Sigmoid colon (tissue), 3 donors: Measurements from ENCODE around the gene RNU7-1.

Source experiments
- POLR2A ChIP-seq, 2 donors: fragments of 450-650 bp; IDR thresholded peaks; one replicate each; pipeline ENCODE4 v1.6.1; 2016; ENCODE audit warnings: antibody characterized with exemption in 2 of 2, mild to moderate bottlenecking in 2 of 2, moderate library complexity in 2 of 2
- TF ChIP-seq, protein P1 (sequence below), 4 experiments: fragments of 450-650 bp in 3 of 4; fragments of 200-600 bp in 1 of 4; IDR thresholded peaks; one replicate each; pipeline ENCODE4 v1.5.1; 2016 to 2019; ENCODE audit warnings: antibody characterized with exemption in 4 of 4, mild to moderate bottlenecking in 3 of 4, moderate library complexity in 2 of 4

DNA sequence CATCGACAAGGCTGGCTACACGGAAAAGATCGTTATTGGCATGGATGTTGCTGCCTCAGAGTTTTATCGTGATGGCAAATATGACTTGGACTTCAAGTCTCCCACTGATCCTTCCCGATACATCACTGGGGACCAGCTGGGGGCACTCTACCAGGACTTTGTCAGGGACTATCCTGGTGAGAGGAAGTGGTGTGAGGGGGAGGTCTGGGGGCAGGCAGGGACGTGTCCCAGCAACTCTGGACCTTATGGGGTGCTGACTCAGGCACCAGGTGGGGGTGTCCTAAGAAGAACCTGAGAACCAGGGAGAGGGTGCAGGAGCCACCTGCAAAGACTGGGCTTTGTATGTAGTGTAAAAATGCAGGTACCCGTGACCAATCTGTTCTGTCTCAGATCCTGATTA lies 24.0 kb upstream of the RNU7-1 start:
- TF ChIP-seq, protein P1, sequence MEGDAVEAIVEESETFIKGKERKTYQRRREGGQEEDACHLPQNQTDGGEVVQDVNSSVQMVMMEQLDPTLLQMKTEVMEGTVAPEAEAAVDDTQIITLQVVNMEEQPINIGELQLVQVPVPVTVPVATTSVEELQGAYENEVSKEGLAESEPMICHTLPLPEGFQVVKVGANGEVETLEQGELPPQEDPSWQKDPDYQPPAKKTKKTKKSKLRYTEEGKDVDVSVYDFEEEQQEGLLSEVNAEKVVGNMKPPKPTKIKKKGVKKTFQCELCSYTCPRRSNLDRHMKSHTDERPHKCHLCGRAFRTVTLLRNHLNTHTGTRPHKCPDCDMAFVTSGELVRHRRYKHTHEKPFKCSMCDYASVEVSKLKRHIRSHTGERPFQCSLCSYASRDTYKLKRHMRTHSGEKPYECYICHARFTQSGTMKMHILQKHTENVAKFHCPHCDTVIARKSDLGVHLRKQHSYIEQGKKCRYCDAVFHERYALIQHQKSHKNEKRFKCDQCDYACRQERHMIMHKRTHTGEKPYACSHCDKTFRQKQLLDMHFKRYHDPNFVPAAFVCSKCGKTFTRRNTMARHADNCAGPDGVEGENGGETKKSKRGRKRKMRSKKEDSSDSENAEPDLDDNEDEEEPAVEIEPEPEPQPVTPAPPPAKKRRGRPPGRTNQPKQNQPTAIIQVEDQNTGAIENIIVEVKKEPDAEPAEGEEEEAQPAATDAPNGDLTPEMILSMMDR (IDR thresholded peaks at IDR 0.05), result no peak
- no peak for TF ChIP-seq POLR2A (IDR thresholded peaks at IDR 0.05)
